Keratinocyte (primary cell): ENCODE data around the gene OR9A2. TPM values are rescaled to one million over a fixed set of nuclear protein-coding genes. Genes with fewer than 3 reads are reported as not detected.

Experiments
- DNase-seq: peaks from one replicate; pipeline ENCODE4 v3.0.0-alpha.2; 2011; ENCODE audit warnings: low read depth, missing footprints, low spot score
- FAIRE-seq: peaks from 2 replicates; lab custom pipeline; 2011; peaks lifted over from hg19 to GRCh38; lab: Jason Lieb, UNC
- H2AFZ ChIP-seq: 2 replicates; pipeline ENCODE4 v1.6.0; 2012; ENCODE audit warnings: low read length, control low read depth, inconsistent platforms; ENCODE audit not compliant: control insufficient read depth
- H3K27ac ChIP-seq: 2 replicates; pipeline ENCODE4 v1.5.1; 2011; ENCODE audit warnings: low read length; ENCODE audit not compliant: control insufficient read depth, insufficient read depth
- H3K27me3 ChIP-seq: 3 replicates; pipeline ENCODE4 v1.6.0; 2011; ENCODE audit warnings: low read length; ENCODE audit not compliant: control insufficient read depth, insufficient read depth; ENCODE audit errors: extremely low read depth
- H3K36me3 ChIP-seq, 2 experiments: 2 replicates in 1 of 2; 3 replicates in 1 of 2; pipeline ENCODE4 v1.5.1; 2011; ENCODE audit warnings: low read length in 2 of 2, mild to moderate bottlenecking in 1 of 2; ENCODE audit not compliant: control insufficient read depth in 2 of 2, insufficient read depth in 2 of 2; ENCODE audit errors: extremely low read depth in 1 of 2
- H3K4me1 ChIP-seq: 3 replicates; pipeline ENCODE4 v1.5.1; 2011; ENCODE audit warnings: low read length; ENCODE audit not compliant: control insufficient read depth, insufficient read depth; ENCODE audit errors: extremely low read depth
- H3K4me2 ChIP-seq: 3 replicates; pipeline ENCODE4 v1.6.0; 2011; ENCODE audit warnings: low read depth, low read length; ENCODE audit not compliant: control insufficient read depth, insufficient read depth; ENCODE audit errors: extremely low read depth
- H3K4me3 ChIP-seq, 3 experiments: fragments of 200-600 bp in 1 of 3; sonication (generic) in 1 of 3; 2 replicates in 2 of 3; 3 replicates in 1 of 3; pipeline ENCODE4 v1.5.1; 2011 to 2016; ENCODE audit warnings: low read length in 3 of 3, mild to moderate bottlenecking in 3 of 3, control low read depth in 2 of 3, inconsistent platforms in 1 of 3, low read depth in 1 of 3, mixed read lengths in 1 of 3, mixed run types in 1 of 3, moderate library complexity in 1 of 3; ENCODE audit not compliant: control insufficient read depth in 2 of 3, insufficient read depth in 2 of 3; ENCODE audit errors: extremely low read depth in 1 of 3
- H3K79me2 ChIP-seq: 2 replicates; pipeline ENCODE4 v1.6.0; 2012; ENCODE audit warnings: low read length; ENCODE audit not compliant: control insufficient read depth, insufficient read depth
- H3K9ac ChIP-seq: 3 replicates; pipeline ENCODE4 v1.6.0; 2011; ENCODE audit warnings: low read length; ENCODE audit not compliant: control insufficient read depth, insufficient read depth; ENCODE audit errors: extremely low read depth
- H3K9me1 ChIP-seq: 3 replicates; pipeline ENCODE4 v1.6.0; 2011; ENCODE audit warnings: low read length; ENCODE audit not compliant: control insufficient read depth, insufficient read depth; ENCODE audit errors: extremely low read depth
- H3K9me3 ChIP-seq: 2 replicates; pipeline ENCODE4 v1.5.1; 2012; ENCODE audit warnings: low read depth, low read length; ENCODE audit not compliant: control insufficient read depth
- H4K20me1 ChIP-seq: 3 replicates; pipeline ENCODE4 v1.6.0; 2011; ENCODE audit warnings: low read length; ENCODE audit not compliant: control insufficient read depth, insufficient read depth; ENCODE audit errors: extremely low read depth
- EZH2 ChIP-seq: IDR thresholded peaks from one replicate; pipeline ENCODE4 v1.6.1; 2012; ENCODE audit warnings: inconsistent platforms, mild to moderate bottlenecking, low read length, moderate library complexity
- dilution Hi-C: fragments of 300-500 bp; cut with MboI; formaldehyde crosslinking; loops from one replicate; pipeline ENCODE4 v1.7.0; 2020; ENCODE audit warnings: low sequenced_read_pairs; ENCODE audit not compliant: extremely low pct_ligation_motif_present
- polyA plus RNA-seq, 5 experiments: library from polyadenylated mRNA; depleted of rRNA in 3 of 5; stranded (reverse) in 3 of 5; stranded (forward) in 1 of 5; unstranded in 1 of 5; fragments of >200 nt; gene quantifications; 1 replicate in 1 of 5; 2 replicates in 3 of 5; 3 replicates in 1 of 5; pipeline versions ENCODE4 v1.2.1 to v1.2.3, GENCODE V29; 2011 to 2012; ENCODE audit warnings: missing spikeins in 2 of 5, low read depth in 1 of 5, low replicate concordance in 1 of 5
- TF ChIP-seq, protein P1 (sequence below), 3 experiments: IDR thresholded peaks in 1 of 3; conservative IDR thresholded peaks in 1 of 3; optimal IDR thresholded peaks in 1 of 3; 2 replicates in 2 of 3; 3 replicates in 1 of 3; pipeline versions ENCODE3 to v1.5.1; 2011; ENCODE audit warnings: low read length in 3 of 3, mild to moderate bottlenecking in 3 of 3, moderate library complexity in 2 of 3, control low read depth in 1 of 3, inconsistent platforms in 1 of 3; ENCODE audit not compliant: insufficient read depth in 2 of 3; ENCODE audit errors: extremely low read depth in 1 of 3

OR9A2 gene
- polyA plus RNA-seq, 1 donor (not counting 4 experiments of a cell fraction or from before 2014, with no cell fraction given): not detected

DNA sequence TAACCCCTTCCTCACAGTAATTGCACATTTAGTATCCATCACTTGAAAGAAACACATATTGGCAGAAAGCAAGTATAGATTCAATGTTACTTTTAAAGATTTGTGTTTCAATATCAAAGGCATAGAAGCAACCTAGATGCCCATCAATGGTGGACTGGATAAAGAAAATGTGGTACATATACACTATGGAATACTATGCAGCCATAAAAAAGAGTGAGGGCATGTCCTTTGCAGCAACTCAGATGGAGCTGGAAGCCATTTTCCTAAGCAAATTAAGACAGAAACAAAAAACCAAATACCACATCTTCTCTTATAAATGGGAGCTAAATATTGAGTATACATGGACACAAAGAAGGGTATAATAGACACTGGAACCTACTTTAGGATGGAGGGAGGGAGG lies 28.8 kb upstream of the OR9A2 start:
- H3K36me3 ChIP-seq: no peaks in the 10 kb centered on the region
- H2AFZ ChIP-seq: no peak overlapping the region
- dilution Hi-C loops: no loop called here
- H3K9ac ChIP-seq: no peak overlapping the region
- no peaks in the 10 kb centered on the region for H3K4me1 ChIP-seq
- H3K9me3 ChIP-seq: no peaks in the 10 kb centered on the region
- TF ChIP-seq, protein P1, sequence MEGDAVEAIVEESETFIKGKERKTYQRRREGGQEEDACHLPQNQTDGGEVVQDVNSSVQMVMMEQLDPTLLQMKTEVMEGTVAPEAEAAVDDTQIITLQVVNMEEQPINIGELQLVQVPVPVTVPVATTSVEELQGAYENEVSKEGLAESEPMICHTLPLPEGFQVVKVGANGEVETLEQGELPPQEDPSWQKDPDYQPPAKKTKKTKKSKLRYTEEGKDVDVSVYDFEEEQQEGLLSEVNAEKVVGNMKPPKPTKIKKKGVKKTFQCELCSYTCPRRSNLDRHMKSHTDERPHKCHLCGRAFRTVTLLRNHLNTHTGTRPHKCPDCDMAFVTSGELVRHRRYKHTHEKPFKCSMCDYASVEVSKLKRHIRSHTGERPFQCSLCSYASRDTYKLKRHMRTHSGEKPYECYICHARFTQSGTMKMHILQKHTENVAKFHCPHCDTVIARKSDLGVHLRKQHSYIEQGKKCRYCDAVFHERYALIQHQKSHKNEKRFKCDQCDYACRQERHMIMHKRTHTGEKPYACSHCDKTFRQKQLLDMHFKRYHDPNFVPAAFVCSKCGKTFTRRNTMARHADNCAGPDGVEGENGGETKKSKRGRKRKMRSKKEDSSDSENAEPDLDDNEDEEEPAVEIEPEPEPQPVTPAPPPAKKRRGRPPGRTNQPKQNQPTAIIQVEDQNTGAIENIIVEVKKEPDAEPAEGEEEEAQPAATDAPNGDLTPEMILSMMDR (optimal IDR thresholded peaks at IDR 0.05 in 1 of 3, IDR thresholded peaks at IDR 0.05 in 1 of 3, conservative IDR thresholded peaks at IDR 0.05 in 1 of 3; ENCODE audit: extremely low read depth in 1 of 3, insufficient read depth in 2 of 3, low read length in 3 of 3): no peak
- TF ChIP-seq EZH2: no peak
- FAIRE-seq: no peak
- H3K27ac ChIP-seq: no peak overlapping the region
- H3K27me3 ChIP-seq: no peaks in the 10 kb centered on the region
- H3K4me2 ChIP-seq: no peak overlapping the region
- H3K4me3 ChIP-seq: no peak overlapping the region
- no peaks in the 10 kb centered on the region for H3K79me2 ChIP-seq
- no peaks in the 10 kb centered on the region for H3K9me1 ChIP-seq
- DNase-seq: no peak
- H4K20me1 ChIP-seq: no peaks in the 10 kb centered on the region

DNA sequence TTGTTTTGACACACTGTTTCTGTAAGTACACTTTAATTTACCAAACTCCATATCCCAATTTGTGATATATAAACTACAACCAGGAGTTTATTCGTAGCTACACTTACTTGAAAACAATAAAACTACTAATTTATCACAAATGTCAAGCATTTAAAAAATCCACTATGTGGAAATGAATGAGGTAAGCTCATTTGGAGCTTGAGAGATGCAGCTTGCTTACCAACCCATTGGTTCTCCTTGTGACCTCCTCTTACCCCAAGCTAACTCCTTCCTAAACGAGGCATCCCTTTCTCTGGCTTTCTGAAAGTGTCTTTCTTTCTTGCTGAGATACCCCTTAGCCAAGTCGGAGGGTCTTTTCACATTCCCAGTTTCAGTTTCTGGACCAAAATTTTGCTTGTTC lies 27.7 kb upstream of the OR9A2 start:
- FAIRE-seq (no peak), DNase-seq (no peak)
- no peak overlapping the region for H3K4me2 ChIP-seq
- dilution Hi-C loops: no loop called here
- no peak overlapping the region for H2AFZ ChIP-seq
- no peaks in the 10 kb centered on the region for H3K4me1 ChIP-seq
- H3K9me3 ChIP-seq: no peaks in the 10 kb centered on the region
- no peaks in the 10 kb centered on the region for H3K36me3 ChIP-seq
- TF ChIP-seq, protein P1 (optimal IDR thresholded peaks at IDR 0.05 in 1 of 3, IDR thresholded peaks at IDR 0.05 in 1 of 3, conservative IDR thresholded peaks at IDR 0.05 in 1 of 3; ENCODE audit: extremely low read depth in 1 of 3, insufficient read depth in 2 of 3, low read length in 3 of 3): no peak
- TF ChIP-seq EZH2: no peak
- no peaks in the 10 kb centered on the region for H3K9me1 ChIP-seq
- H4K20me1 ChIP-seq: no peaks in the 10 kb centered on the region
- no peak overlapping the region for H3K9ac ChIP-seq
- H3K79me2 ChIP-seq: no peaks in the 10 kb centered on the region
- no peak overlapping the region for H3K27ac ChIP-seq
- H3K27me3 ChIP-seq: no peaks in the 10 kb centered on the region
- H3K4me3 ChIP-seq: no peak overlapping the region
